ENCODE measurements around the gene USP17L17. TPM values are rescaled to one million over a fixed set of nuclear protein-coding genes. Genes with fewer than 3 reads are reported as not detected.
"Not testable (repeated sequence)": the region's sequence is repeated elsewhere in the genome, so short reads cannot be mapped to it uniquely, and the experiment has no call there.

The USP17L17 gene
- total RNA-seq, 1 experiment from 2014 or later, result not detected

DNA sequence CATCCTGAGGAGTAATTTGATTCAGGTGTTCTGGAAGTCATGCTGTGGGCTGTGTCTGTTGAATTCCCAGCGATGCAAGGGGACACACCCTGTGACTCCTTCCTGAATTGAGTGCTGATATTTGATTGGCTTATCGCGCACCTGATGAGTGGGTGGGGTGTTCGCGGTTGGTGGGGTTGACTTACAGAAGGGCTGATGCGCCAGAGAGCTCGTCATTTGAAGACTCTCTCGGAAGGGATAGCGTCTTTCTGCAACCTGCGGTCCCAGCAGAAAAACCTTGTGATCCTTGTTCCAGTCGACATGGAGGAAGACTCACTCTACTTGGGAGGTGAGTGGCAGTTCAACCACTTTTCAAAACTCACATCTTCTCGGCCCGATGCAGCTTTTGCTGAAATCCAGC is 9.4 kb downstream of the USP17L17 start, which contains the start of gene USP17L19:
USP17L19 (plus strand) TSS at position 301 of the 400 bp plus-strand sequence; CDS start at position 301, 0 bp downstream.
- H3K79me1 ChIP-seq (ENCODE audit: insufficient read depth, low read depth, low read length, poor library complexity, severe bottlenecking); H4K8ac ChIP-seq (replicated peaks; ENCODE audit: insufficient read length, low read depth, low read length); H3K23me2 ChIP-seq (ENCODE audit: insufficient read length, low read depth, low read length, poor library complexity, severe bottlenecking); H2BK20ac ChIP-seq (ENCODE audit: low read depth, low read length, poor library complexity, severe bottlenecking); H3K14ac ChIP-seq (ENCODE audit: insufficient read depth, low read length); H3K36me3 Mint-ChIP-seq (ENCODE audit: insufficient read depth in 1 of 3, low read depth in 3 of 3); H3K9me3 Mint-ChIP-seq; H3K27me3 ChIP-seq (ENCODE audit: insufficient read depth, low read length); H2BK5ac ChIP-seq (ENCODE audit: insufficient read length, low read length); H4K91ac ChIP-seq (ENCODE audit: insufficient read length, low read depth, low read length); H3K4me1 Mint-ChIP-seq; H3K23ac ChIP-seq (ENCODE audit: insufficient read length, low read depth, low read length); H2BK12ac ChIP-seq (ENCODE audit: insufficient read length, low read depth, low read length); H2AK5ac ChIP-seq (ENCODE audit: insufficient read length, low read length); H2AFZ ChIP-seq (ENCODE audit: low read length); H3K18ac ChIP-seq (ENCODE audit: insufficient read length, low read depth, low read length); H3K9me3 ChIP-seq (ENCODE audit: control insufficient read depth, low read depth, low read length); H3K27me3 Mint-ChIP-seq (ENCODE audit: low read depth); H3K79me2 ChIP-seq (ENCODE audit: insufficient read depth, low read length); H3K4ac ChIP-seq (ENCODE audit: low read depth, low read length); DNase-seq; H3K9ac ChIP-seq (ENCODE audit: extremely low read depth, insufficient read length, low read length); H3T11ph ChIP-seq (ENCODE audit: low read length); H3K56ac ChIP-seq (ENCODE audit: insufficient read length, low read depth, low read length); H3K27ac ChIP-seq (ENCODE audit: insufficient read length, low read depth, low read length); H3K4me2 ChIP-seq (ENCODE audit: insufficient read depth, insufficient read length, low read length); H3K4me1 ChIP-seq (ENCODE audit: insufficient read depth, low read length); H3K27ac Mint-ChIP-seq; H4K20me1 ChIP-seq (ENCODE audit: control insufficient read depth, insufficient read depth, insufficient read length); H2BK15ac ChIP-seq (ENCODE audit: low read depth, low read length); H2BK120ac ChIP-seq (ENCODE audit: low read depth, low read length, poor library complexity, severe bottlenecking); H4K5ac ChIP-seq (ENCODE audit: insufficient read length, low read depth, low read length); H3K4me3 Mint-ChIP-seq: not testable (repeated sequence)
- no CpG with 5 or more reads among the region's 13 CpGs for WGBS (ENCODE audit: extremely low coverage, insufficient read length, low lambda C conversion rate)

- not testable (repeated sequence) for H3K9me3 ChIP-seq (ENCODE audit: control insufficient read depth, low read depth, low read length); H3K56ac ChIP-seq (ENCODE audit: insufficient read length, low read depth, low read length); H3K9ac ChIP-seq (ENCODE audit: extremely low read depth, insufficient read length, low read length); H2BK5ac ChIP-seq (ENCODE audit: insufficient read length, low read length); H3K4me2 ChIP-seq (ENCODE audit: insufficient read depth, insufficient read length, low read length); H3K27ac ChIP-seq (ENCODE audit: insufficient read length, low read depth, low read length); H3K27me3 ChIP-seq (ENCODE audit: insufficient read depth, low read length); H3K36me3 Mint-ChIP-seq (ENCODE audit: insufficient read depth in 1 of 3, low read depth in 3 of 3); H2AK5ac ChIP-seq (ENCODE audit: insufficient read length, low read length); H3K79me2 ChIP-seq (ENCODE audit: insufficient read depth, low read length); H4K91ac ChIP-seq (ENCODE audit: insufficient read length, low read depth, low read length); H2BK20ac ChIP-seq (ENCODE audit: low read depth, low read length, poor library complexity, severe bottlenecking); H3K79me1 ChIP-seq (ENCODE audit: insufficient read depth, low read depth, low read length, poor library complexity, severe bottlenecking); H2AFZ ChIP-seq (ENCODE audit: low read length); H2BK15ac ChIP-seq (ENCODE audit: low read depth, low read length); H4K8ac ChIP-seq (replicated peaks; ENCODE audit: insufficient read length, low read depth, low read length); H3K23ac ChIP-seq (ENCODE audit: insufficient read length, low read depth, low read length); H3K4me1 Mint-ChIP-seq; H3T11ph ChIP-seq (ENCODE audit: low read length); H3K9me3 Mint-ChIP-seq; H2BK120ac ChIP-seq (ENCODE audit: low read depth, low read length, poor library complexity, severe bottlenecking); H3K23me2 ChIP-seq (ENCODE audit: insufficient read length, low read depth, low read length, poor library complexity, severe bottlenecking); DNase-seq; H3K18ac ChIP-seq (ENCODE audit: insufficient read length, low read depth, low read length); H3K4me3 Mint-ChIP-seq; H4K5ac ChIP-seq (ENCODE audit: insufficient read length, low read depth, low read length); H3K4me1 ChIP-seq (ENCODE audit: insufficient read depth, low read length); H2BK12ac ChIP-seq (ENCODE audit: insufficient read length, low read depth, low read length); H3K14ac ChIP-seq (ENCODE audit: insufficient read depth, low read length); H4K20me1 ChIP-seq (ENCODE audit: control insufficient read depth, insufficient read depth, insufficient read length); H3K27ac Mint-ChIP-seq; H3K27me3 Mint-ChIP-seq (ENCODE audit: low read depth); H3K4ac ChIP-seq (ENCODE audit: low read depth, low read length)
- no CpG with 5 or more reads among the region's 15 CpGs for WGBS (ENCODE audit: extremely low coverage, insufficient read length, low lambda C conversion rate)
Observed at GRCh38 chr4:9257824-9258223, 14.1 kb downstream of the USP17L17 start, which contains the start of gene USP17L20. Gene USP17L20, plus strand, starts transcription at chr4:9258124. Its CDS starts 0 bp downstream, at chr4:9258124.

All from H9 (cell line).